GM18520 (cell line): Measurements from ENCODE around the gene MYG1.

Source experiments
- ATAC-seq: cut with Tn5 transposase; IDR thresholded peaks from one replicate; pipeline ENCODE4 v1.9.1; 2021; ENCODE audit not compliant: unreplicated experiment

Gene MYG1

GRCh38 chr12:53299454-53300180 lies at the start of gene MYG1:
TSS of gene MYG1 (plus strand) at chr12:53299695. CDS start at chr12:53299738, 43 bp downstream.
- peak; percentile 57 for ATAC-seq

- ATAC-seq = peak; percentile 76
Observed at GRCh38 chr12:53251477-53252348, 47.8 kb upstream of the MYG1 start.

- no peak for ATAC-seq
Observed at GRCh38 chr12:53252349-53252916, 47.1 kb upstream of the MYG1 start.

- ATAC-seq = no peak
Observed at GRCh38 chr12:53253298-53253697, 46.2 kb upstream of the MYG1 start.

- ATAC-seq = no peak
Observed at GRCh38 chr12:53254816-53255545, 44.5 kb upstream of the MYG1 start.

GRCh38 chr12:53255996-53256395 lies 43.5 kb upstream of the MYG1 start:
- no peak for ATAC-seq

- ATAC-seq = no peak
Observed at GRCh38 chr12:53258541-53259539, 40.7 kb upstream of the MYG1 start.

- ATAC-seq = no peak
Observed at GRCh38 chr12:53259891-53260290, 39.6 kb upstream of the MYG1 start.

GRCh38 chr12:53265783-53266182 lies 33.7 kb upstream of the MYG1 start:
- ATAC-seq = no peak

GRCh38 chr12:53267306-53267998 lies 32.0 kb upstream of the MYG1 start:
- no peak for ATAC-seq

GRCh38 chr12:53267999-53268629 lies 31.4 kb upstream of the MYG1 start, which contains the start of gene ESPL1:
TSS of gene ESPL1 (plus strand) at chr12:53268299. CDS start at chr12:53268767, 468 bp downstream.
- ATAC-seq = peak; percentile 77

- no peak for ATAC-seq
Observed at GRCh38 chr12:53268630-53269562, 30.6 kb upstream of the MYG1 start.

- no peak for ATAC-seq
Observed at GRCh38 chr12:53274445-53274844, 25.1 kb upstream of the MYG1 start.

GRCh38 chr12:53276511-53276910 lies 23.0 kb upstream of the MYG1 start:
- ATAC-seq = no peak

GRCh38 chr12:53277981-53278380 lies 21.5 kb upstream of the MYG1 start:
- ATAC-seq = no peak

- ATAC-seq = no peak
Observed at GRCh38 chr12:53279283-53279869, 20.1 kb upstream of the MYG1 start.

GRCh38 chr12:53279888-53280498 lies 19.5 kb upstream of the MYG1 start:
- ATAC-seq = no peak
